COLO829 (cell line): Measurements from ENCODE around the gene NEDD4L.

Experiments used
- DNase-seq: peaks from one replicate; pipeline ENCODE4 v3.0.0; 2012; ENCODE audit warnings: low spot score

Gene NEDD4L

DNA sequence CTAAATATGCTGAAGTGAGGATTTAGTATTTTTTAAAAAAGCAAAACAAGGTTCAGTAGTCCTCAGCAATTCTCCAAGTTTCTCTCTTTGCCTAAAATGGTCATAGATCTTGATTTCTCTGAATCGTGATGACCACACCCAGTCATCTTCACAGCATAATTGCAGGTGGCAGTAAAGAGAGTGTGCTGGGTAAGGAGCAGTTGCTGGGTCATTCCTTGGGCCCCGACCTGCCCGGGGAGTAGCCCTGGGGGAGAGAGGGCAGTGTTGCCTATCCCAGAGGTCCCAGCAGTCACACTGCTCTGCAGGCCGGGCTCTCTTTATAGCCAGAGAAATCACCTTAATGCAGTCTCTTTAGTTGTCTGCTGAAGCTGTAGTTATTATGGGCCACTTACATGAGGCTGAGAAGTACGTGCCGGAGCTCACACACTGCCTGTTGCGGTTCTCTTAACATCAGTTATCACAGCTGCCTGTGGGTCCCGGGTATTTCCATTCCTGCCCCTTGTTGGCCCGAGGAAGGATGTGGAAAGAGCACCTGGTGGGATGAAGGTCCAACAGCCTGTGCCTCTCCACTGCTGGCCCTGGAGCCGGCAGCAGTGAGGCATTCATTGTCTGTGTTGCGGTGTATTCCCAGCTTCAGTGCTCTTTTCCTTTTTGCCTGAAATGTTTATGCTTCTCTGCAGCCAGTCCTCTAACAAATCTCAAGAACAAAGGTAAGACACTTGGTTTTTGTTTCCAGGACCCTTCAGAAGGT is 354.8 kb downstream of the NEDD4L start:
- DNase-seq: no peak

DNA sequence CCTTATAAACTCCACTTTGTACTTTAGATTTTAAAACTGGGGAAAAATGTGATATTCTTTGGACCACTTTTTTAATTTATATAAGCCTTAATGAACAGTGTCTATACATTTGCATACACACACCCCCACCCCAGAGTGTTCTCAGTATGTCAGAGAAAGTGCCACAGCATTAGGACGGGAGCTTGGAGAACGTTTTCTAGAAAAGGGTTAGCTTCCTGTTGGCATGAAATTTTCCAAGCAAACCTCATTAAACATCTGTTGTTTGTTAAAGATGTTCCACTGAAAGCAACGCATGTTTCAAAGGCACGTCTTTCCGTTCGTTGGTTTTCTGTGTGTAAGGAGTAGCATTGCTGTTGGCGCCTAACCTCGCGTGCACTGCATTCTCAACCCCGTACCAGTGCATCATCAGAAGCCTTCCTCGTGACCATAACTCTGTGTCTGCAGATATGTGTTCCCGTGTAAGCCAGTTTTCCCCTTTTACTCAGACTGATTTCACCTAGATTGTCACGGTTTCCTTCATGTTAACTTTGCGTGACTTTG is 356.4 kb downstream of the NEDD4L start:
- no peak for DNase-seq

DNA sequence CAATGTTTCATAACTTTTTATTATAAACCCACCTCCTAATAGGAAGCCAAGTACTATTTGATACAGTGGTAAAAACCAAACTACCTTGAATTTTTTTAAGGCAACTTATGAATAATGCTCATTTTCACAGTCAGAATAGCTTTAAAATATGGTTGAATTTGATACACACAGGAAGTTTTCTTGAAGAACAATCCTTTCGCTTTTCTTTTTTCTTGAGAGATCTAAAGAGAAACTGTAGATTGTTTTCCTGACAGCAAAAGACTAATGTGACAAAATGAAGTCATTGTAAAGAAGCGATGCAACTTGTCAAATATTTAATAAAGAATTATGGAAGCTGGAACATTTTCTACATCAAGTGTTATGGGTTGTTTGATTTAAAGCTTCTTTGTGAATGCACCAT is 357.2 kb downstream of the NEDD4L start:
- no peak for DNase-seq

DNA sequence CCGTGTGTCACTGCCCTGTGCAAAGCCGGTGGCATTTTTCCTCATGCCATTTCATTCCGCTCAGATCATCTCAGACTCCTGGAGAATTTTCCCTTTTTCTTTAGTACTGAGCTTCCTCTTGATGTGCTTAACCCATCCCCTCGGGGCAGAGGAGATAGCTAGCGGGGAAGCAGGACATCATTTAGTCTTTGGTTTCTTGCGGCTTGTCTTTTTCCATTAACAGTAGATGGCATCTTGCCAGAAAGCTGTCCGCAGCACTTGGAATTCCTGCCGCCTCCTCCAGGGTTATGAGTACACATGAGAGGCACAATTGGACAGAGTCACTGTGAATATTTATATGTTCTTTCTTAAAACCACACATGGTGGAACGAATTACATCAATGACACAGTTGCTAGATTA is 358.2 kb downstream of the NEDD4L start:
- peak; percentile 71 for DNase-seq

DNA sequence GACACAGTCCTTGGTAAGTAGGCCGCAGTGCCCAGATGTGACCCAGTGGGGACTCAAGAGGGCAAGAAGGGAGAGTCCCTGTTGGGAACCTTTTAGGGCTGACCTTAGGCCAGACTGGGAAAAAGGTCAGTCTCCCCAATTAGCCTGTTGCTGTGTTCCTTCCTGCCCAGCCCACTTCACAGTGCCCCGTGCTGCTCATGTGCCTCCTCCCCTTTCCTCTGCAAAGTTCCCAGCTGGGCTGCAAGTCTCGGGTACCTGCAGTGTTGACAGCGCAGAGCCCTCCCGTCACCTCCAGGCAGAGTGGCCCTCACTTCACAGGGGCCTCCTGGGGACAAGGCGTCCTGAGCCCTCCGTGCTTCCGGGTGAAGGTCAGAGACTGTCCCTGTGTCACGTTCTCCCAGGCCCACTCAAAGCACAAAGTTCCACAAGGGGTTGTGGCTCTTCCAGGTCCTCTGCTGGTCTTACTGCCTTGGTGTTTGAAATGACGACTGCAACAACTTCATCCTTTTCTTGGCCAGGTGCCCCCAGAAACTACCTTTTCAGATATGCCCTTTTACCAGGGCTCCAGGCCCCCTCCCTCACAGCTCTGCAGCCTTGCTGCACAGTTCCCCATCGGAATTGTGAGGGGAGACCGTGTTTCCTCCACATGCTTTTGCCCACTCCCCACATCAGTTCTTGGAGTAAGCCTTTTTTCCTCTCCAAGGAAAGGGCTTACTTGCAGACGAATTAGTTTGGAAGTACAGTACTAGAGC is 359.1 kb downstream of the NEDD4L start:
- no peak for DNase-seq

DNA sequence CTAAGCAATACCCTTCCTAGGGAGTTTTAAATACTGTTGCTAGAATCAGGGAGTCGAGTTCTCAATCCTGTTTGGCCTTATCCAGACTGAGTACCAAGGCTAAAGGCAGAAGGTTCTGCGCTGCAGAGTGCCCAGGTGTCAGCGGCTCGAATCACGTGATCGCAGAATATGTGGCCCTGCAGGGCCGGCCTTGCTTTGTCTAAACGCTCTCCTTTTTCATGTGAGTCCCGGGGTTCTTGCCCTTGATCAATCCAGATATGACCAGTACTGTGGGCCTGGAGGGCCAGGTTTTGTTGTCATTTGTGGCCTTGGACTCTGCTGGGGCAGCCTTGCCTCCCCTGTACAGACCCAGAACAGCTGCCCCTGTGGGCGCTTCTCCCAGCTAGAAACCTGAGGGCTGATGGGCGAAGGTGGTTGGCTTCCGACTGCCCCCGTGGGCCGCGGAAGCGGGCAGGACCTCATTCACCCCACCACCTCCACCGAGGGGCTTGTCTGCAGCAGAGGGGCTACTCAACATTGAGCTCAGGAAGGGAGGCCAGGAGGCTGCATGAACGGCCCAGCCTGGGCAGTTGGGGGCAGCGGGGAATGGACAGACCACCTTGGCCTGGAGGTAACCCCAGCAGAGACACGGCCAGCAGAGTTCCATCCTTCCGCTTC is 359.9 kb downstream of the NEDD4L start:
- no peak for DNase-seq

DNA sequence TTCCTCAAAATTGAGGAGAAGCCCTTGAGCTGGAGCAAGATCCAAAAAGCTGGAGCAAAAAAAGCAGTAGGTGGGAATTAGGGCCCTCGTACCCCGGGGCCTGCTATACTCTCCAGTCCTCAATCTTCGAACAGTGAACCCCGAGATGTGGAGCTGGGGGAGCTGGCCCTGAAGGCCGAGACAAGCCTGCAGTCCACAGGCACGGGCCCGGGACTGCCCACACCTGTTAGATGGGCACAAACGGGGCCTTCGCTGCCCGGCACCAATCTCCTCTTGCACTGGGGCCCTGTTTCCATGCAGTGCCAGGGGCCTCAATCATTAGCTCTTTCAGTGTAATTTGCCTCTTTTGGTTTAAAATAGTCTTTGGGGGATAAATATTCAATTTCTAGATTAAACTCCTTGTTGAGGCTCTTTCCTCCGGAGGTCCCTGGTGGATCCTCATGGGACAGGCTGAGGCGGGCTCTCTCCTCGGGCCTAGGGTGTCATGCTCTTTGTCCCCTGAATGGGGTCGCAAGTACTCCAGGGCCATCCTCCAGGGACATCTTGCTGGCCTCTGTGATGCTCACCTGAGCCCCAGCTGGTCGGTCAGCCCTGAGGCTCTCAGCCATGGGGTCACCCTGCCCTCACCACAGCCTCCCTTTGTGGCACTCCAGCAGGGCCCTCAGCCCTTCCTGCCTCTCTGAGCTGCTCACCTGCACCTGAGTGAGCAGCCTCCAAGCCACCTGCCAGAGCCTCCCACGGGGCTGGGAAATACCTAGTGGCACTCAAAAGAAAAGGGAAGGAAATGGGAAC is 361.3 kb downstream of the NEDD4L start:
- DNase-seq: no peak

DNA sequence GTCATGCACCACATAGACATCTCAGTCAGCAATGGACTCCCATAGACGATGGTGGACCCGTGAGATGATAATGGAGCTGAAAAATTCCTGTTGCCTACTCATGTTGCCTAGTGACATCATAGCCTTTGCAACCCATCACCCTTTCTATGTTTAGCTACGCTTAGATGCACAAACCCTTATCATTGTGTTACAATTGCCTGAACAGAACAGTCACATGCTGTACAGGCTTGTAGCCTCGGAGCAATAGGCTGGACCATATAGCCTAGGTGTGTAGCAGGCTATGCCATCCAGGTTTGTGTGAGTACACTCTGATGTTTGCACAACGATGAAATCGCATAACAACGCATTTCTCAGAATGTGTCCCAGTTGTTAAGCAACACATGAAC is 363.2 kb downstream of the NEDD4L start:
- no peak for DNase-seq

DNA sequence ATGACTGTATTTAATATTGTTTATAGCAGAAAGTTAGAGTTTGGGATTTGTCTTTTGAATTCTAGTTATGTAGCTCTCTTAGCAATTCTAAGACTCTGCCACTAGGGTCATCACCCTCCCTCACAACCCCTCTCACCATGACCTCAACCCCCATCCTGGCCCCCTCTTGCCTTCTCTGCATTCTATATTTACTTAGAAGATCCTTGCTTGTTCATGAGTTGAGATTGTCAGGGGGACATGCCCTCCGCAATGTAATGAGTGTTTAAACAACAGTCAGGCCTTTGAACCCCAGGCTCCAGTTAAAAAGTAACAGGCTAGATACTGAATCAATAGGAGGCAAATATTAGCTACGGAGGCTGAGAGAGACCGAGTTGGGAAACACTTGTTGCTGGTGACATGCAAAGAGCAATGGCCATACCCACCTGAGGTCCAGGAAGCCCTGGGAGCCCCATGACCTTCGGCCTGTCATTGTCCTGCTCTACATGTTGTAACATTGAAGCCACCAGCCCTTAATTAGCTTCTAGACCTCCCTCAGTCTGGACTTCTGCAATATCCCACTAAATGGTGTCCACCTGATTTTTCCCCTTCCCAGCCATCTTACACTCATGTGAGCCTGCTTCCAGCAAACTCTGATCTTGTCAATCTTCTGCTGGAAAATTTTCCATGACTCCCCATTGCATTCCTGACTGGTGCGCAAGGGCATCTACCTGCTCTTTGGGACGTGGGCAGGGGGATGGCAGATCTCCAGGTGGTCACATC is 363.8 kb downstream of the NEDD4L start:
- DNase-seq: no peak

DNA sequence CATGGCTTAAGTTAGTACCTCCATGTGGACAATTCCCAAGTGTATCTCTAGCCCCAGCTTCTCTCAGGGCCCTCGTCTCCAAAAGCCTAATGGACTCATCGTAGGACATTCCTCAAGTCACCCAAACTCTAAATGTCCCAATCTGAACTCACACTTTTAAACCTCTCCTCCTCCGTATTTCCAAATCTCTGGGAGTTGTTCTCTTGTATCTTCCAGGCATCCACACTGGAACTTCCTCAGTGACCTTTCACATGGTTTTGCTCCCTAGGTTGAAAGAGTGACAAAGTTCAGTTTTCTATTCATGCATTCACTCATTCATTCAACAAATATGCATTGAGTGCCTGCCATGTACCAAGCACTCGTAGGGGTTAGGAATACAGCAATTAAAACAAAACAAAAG is 364.6 kb downstream of the NEDD4L start:
- DNase-seq: no peak

DNA sequence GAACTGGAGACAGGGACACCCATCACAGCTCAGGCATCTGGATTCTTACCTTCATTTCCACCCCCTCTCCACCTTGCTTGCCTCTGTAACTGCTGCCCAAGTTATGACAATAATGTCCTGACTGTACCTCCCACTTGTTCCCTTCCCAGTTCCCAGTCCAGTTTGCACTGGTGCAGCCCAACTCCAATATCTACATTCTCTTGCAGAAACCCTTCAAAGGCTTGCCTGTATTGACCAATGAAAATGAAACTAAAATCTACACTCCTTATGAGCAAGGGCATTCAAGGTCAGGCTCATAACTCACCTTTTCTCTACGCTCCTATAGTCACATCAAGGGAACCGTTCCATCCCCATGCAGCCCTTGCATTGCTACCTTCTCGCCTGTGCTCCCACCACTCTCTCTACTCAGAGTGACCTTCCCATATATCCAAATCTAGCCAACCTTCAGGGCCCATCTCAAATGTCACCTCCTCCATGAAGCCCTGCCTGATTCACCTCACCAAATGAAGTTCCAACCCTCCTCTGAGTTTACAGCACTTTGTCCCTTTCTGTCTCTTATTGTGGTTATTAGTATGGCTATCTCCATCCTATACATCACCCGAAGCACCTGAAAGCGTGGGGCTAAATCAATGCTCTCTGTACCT is 365.9 kb downstream of the NEDD4L start:
- DNase-seq: no peak

DNA sequence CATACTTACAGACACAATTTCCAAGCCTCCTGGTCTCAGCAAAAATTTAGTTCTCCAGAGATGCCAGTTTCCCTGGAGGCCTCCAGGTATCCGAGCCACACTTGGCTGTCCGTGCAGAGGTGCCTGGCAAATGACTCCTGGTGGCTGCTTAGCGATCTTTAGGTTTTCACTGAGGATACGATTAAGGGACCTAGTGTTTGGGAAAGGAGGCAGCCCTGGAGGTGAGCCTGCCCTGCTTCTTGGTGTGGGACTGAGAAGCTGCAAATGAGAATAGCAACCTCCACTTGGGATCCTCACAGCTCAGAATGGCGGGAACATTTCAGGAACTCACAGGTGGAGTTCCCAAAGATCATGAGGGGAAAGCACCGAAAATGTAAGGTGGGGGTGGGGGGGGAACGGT is 367.3 kb downstream of the NEDD4L start:
- DNase-seq: no peak

DNA sequence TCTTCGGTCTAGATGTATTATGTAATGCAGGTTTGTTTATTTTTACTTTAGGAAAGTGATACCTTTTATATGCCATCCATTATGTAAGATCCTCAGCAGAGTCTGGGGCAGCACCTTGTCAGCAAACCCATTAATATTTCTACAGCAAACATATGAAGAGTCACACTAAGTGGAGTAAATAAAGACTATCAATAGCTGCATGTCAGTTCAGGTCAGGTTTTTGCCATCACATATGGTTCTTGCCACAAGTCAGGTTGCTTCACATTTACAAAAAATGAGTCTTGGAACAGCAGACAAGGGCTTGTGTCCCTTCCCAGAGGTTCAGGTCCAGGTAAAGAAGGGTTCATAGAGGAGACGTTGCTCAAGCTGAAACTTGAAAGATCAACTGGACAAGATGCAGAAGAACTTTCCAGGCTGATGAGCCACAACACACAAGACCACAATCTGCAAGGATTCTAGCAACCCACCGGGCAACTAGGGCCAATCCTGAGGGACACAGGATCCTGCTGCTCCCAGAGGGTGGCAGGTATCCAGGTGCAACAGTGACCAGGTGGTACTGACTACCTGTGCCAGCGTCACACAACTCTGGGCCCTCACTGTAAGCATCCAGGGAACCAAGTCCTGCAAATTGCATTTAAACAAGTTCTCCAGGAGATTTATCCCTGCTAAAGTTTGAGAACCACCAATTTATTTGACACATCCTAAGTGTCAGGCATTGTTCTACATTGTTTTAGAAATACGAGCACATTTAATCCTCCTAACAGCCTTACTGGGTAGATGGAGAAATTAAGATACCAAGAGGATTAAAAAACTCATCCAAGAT is 369.0 kb downstream of the NEDD4L start:
- no peak for DNase-seq

DNA sequence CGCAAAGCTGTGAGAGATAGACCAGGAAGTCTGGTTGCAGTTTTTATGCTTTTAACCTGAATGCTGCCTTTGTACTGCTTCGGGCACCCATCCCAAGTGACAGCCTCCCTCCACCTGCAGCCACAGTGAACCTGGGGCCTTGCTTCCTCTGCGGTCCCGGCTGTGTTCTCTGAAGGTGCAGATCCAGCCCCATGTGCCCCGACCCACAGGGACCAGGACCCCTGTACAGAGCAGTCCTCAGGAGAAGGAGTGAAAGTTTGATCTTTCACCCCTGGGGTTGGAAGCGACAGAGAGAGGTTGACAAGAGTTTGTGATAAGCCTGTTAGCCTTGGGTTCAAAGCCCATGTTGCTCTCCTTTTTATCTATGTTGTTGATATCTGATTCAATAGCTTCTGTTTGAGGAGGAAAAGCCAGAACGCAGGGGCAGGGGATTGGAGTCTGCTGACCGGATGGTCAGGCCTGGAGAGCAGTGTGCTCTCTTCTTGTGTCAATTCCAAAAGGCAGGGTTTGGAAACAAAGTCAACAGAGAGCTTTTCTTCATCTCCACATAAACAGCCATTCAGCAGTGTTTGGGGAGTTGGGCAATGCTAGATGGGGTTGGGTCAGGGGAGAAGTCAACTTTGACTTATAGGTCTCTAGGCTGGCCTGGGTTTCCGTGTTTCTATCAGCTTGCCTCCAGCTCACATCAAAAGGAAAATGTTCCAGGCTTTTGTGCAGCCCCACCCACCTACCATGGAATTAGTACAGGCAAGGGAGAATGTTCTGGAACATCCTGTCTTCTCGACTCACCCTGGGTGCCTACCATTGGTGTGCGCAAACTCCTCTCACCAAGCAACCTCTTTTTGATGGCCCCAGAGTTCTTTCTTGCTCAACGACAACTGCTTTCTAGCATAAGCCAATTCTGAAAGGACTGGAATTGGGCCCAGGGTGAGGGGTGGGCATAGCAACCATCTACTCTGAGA is 369.9 kb downstream of the NEDD4L start:
- no peak for DNase-seq

DNA sequence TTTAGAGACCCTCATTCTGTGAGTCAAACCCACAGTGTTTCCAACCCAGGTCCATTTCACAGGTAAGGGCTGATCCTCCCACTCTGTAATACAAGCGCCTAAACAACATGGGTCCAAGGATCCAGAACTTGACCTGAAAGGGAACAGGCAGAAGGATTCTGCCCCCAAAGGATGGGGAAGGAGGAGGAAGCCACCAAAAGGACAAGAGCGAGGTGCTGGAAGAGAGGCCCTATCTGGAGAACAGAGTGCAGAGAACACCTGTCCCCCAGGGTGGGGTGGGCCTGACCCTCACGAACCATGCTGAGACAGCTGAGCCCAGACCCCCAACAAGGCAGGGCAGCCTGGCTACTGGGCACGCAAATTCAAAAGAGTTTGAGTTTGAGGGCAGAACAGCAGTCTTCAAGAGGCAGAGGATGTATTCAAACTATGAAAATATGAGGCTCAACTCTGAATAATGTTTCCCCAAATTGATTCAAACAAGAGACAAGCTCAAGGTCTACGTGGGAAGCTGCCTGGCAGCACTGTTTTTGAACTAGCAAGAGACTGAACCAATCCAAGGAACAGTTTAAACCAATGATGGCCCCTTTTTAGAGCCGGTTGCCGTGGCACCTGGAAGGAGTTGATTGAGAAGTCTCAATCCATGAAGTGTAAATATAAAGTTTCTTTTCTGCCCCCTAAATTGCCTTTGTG is 372.1 kb downstream of the NEDD4L start:
- no peak for DNase-seq

DNA sequence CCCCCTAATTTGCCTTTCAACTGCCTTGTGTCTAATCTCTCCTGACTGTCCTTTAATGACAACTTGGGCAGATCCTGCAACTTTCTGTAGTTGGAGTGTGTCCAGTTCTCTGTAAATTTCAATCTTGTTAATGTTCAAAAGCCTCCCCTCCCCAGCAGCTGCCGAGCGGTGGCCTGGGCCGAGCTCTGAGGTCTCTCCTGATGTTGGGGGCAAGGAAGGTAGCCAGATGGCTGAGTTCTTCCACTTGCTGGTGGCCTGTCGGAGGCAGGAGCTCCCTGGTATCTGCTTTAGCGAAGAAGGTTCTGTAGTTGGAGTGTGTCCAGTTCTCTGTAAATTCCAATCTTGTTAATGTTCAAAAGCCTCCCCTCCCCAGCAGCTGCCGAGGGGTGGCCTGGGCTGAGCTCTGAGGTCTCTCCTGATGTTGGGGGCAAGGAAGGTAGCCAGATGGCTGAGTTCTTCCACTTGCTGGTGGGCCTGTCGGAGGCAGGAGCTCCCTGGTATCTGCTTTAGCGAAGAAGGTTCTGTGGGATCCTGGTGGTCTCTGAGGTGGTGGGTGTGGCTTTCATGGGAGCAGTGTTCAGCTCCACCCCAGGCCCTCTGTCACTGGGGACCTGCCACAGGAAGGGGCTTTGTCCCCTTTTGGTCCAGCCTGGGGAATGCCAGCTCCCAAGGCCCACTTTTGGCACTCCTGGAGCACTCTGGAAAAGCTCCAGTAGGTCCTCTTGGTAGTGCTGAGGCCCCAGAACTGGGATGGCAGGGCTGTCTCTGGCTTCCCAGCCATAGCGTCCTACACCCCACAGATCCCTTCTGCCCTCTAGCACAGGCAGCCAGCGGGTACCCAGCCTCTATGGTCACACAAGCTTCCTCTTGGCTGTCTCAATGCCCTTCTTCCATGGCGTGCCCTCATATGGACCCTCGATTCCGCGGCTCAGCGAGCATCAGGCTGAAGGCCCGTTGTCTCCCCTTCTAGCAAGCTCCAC is 373.0 kb downstream of the NEDD4L start:
- no peak for DNase-seq

DNA sequence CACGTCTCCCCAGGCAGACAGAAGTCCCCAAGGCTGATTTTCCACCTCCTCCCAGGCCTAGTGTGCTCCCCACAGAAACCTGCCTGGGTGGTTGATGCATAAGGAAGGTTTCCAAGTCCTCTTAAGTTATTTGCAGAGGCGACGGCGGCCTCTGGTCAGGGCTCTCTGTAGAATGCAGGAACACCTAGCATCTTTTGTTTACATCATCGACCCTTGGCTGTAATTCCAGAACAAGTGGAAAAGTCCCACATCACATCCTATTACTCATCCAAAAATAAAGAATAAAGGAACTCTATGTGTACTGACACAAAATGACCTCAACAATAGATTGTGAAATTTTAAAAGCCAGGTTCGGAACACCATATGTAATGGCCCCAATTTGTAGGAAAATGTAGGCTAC is 373.7 kb downstream of the NEDD4L start:
- no peak for DNase-seq
